ENCODE results near the gene UAP1L1. TPM values are rescaled to one million over a fixed set of nuclear protein-coding genes. Genes with fewer than 3 reads are reported as not detected.

The UAP1L1 gene
- total and polyA plus RNA-seq, 9 of the 15 experiments (the other 6 are each of a cell fraction or from before 2014, with no cell fraction given): 0.20 to 8.6 (median 3.7) TPM

DNA sequence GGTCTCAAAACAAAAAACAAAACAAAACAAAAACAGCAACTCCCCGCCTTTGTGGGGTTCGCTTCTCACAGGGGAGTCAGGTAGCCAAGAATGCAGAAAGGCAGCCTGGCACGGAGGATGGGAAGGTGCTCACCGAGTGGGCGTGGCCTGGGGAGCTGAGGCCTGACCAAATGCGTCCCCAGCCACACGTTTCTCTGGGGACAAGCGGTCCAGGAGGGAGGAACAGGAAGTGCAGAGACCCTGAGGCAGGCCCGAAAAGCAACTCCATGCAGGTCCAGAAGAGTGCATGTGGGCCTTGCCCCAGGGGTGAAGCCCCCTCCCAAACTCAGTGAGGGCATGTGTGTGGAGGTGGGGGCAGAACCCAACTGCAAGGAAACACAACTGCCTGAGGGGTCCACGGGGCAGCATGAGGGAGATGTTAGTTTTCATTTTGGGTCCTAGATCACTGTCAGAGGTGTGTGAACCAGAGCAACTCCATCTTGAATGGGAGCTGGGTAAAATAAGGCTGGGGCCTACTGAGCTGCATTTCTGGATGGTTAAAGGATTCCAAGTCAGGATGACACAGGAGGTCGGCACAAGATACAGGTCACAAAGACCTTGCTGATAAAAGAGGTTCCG is 2.6 kb upstream of the UAP1L1 start (continued):
- TF ChIP-seq ZNF140 (CRISPR knock-in tag; IDR thresholded peaks at IDR 0.05): peak; percentile 95
- TF ChIP-seq, protein P1, sequence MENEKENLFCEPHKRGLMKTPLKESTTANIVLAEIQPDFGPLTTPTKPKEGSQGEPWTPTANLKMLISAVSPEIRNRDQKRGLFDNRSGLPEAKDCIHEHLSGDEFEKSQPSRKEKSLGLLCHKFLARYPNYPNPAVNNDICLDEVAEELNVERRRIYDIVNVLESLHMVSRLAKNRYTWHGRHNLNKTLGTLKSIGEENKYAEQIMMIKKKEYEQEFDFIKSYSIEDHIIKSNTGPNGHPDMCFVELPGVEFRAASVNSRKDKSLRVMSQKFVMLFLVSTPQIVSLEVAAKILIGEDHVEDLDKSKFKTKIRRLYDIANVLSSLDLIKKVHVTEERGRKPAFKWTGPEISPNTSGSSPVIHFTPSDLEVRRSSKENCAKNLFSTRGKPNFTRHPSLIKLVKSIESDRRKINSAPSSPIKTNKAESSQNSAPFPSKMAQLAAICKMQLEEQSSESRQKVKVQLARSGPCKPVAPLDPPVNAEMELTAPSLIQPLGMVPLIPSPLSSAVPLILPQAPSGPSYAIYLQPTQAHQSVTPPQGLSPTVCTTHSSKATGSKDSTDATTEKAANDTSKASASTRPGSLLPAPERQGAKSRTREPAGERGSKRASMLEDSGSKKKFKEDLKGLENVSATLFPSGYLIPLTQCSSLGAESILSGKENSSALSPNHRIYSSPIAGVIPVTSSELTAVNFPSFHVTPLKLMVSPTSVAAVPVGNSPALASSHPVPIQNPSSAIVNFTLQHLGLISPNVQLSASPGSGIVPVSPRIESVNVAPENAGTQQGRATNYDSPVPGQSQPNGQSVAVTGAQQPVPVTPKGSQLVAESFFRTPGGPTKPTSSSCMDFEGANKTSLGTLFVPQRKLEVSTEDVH (IDR thresholded peaks at IDR 0.05; ENCODE audit: low read depth, partially characterized antibody): no peak
- no peak for TF ChIP-seq NONO (IDR thresholded peaks at IDR 0.05; ENCODE audit: low read depth in 2 of 2, low read length in 1 of 2)
- TF ChIP-seq, protein P2, sequence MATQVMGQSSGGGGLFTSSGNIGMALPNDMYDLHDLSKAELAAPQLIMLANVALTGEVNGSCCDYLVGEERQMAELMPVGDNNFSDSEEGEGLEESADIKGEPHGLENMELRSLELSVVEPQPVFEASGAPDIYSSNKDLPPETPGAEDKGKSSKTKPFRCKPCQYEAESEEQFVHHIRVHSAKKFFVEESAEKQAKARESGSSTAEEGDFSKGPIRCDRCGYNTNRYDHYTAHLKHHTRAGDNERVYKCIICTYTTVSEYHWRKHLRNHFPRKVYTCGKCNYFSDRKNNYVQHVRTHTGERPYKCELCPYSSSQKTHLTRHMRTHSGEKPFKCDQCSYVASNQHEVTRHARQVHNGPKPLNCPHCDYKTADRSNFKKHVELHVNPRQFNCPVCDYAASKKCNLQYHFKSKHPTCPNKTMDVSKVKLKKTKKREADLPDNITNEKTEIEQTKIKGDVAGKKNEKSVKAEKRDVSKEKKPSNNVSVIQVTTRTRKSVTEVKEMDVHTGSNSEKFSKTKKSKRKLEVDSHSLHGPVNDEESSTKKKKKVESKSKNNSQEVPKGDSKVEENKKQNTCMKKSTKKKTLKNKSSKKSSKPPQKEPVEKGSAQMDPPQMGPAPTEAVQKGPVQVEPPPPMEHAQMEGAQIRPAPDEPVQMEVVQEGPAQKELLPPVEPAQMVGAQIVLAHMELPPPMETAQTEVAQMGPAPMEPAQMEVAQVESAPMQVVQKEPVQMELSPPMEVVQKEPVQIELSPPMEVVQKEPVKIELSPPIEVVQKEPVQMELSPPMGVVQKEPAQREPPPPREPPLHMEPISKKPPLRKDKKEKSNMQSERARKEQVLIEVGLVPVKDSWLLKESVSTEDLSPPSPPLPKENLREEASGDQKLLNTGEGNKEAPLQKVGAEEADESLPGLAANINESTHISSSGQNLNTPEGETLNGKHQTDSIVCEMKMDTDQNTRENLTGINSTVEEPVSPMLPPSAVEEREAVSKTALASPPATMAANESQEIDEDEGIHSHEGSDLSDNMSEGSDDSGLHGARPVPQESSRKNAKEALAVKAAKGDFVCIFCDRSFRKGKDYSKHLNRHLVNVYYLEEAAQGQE (IDR thresholded peaks at IDR 0.05; ENCODE audit: borderline replicate concordance): no peak
- TF ChIP-seq, protein P2 (CRISPR knock-in tag; IDR thresholded peaks at IDR 0.05; ENCODE audit: low read depth): peak; percentile 94
- no peak for TF ChIP-seq ZNF12 (CRISPR knock-in tag; IDR thresholded peaks at IDR 0.05)
- TF ChIP-seq RFX1 (IDR thresholded peaks at IDR 0.05): no peak
- TF ChIP-seq TSC22D4 (tag; IDR thresholded peaks at IDR 0.05): no peak
- no peak for TF ChIP-seq NBN (IDR thresholded peaks at IDR 0.05; ENCODE audit: low read depth)
- TF ChIP-seq, protein P3, sequence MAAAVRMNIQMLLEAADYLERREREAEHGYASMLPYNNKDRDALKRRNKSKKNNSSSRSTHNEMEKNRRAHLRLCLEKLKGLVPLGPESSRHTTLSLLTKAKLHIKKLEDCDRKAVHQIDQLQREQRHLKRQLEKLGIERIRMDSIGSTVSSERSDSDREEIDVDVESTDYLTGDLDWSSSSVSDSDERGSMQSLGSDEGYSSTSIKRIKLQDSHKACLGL (CRISPR knock-in tag; IDR thresholded peaks at IDR 0.05; ENCODE audit: borderline replicate concordance, poor library complexity, severe bottlenecking): peak; percentile 68
- TF ChIP-seq, protein P4, sequence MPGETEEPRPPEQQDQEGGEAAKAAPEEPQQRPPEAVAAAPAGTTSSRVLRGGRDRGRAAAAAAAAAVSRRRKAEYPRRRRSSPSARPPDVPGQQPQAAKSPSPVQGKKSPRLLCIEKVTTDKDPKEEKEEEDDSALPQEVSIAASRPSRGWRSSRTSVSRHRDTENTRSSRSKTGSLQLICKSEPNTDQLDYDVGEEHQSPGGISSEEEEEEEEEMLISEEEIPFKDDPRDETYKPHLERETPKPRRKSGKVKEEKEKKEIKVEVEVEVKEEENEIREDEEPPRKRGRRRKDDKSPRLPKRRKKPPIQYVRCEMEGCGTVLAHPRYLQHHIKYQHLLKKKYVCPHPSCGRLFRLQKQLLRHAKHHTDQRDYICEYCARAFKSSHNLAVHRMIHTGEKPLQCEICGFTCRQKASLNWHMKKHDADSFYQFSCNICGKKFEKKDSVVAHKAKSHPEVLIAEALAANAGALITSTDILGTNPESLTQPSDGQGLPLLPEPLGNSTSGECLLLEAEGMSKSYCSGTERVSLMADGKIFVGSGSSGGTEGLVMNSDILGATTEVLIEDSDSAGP (CRISPR knock-in tag; IDR thresholded peaks at IDR 0.05): no peak
- TF ChIP-seq MYBL2 (IDR thresholded peaks at IDR 0.05; ENCODE audit: low read depth): no peak
- TF ChIP-seq MYBL2 (CRISPR knock-in tag; IDR thresholded peaks at IDR 0.05; ENCODE audit: borderline replicate concordance): no peak
- TF ChIP-seq IRF2 (CRISPR knock-in tag; IDR thresholded peaks at IDR 0.05): no peak
- TF ChIP-seq SIN3A (IDR thresholded peaks at IDR 0.05; ENCODE audit: borderline replicate concordance in 2 of 2, control insufficient read depth in 1 of 2, low read depth in 2 of 2, low read length in 2 of 2): no peak

Data from K562 (cell line).